K562 (cell line): Measurements from ENCODE around the gene KIF1A. TPM values are rescaled to one million over a fixed set of nuclear protein-coding genes. Genes with fewer than 3 reads are reported as not detected.

Experiments used
- ATAC-seq: fragments of 200-7000 bp; cut with Tn5 transposase; 3 replicates; pipeline ENCODE4 v1.9.1; 2020; ENCODE audit warnings: moderate library complexity
- BruUV-seq: library from RNA; stranded (reverse); fragments of 400-500 nt; replicated peaks from 2 replicates; lab custom pipeline; 2021; lab: Mats Ljungman, UMichigan
- CTCF ChIA-PET: fragments of 300-600 bp; formaldehyde crosslinking; extraction: SDS; loops from one replicate; lab custom pipeline; 2021; ENCODE audit warnings: low intra/inter-chr PET ratio; lab: Yijun Ruan, JAX
- POLR2A ChIA-PET: fragments of 300-600, 350-650 bp; sonication (Branson Sonifier 250); formaldehyde crosslinking; extraction: SDS; loops from one replicate; lab custom pipeline; 2021; ENCODE audit warnings: antibody characterized with exemption, inconsistent platforms; lab: Yijun Ruan, JAX
- DNase-seq, 4 experiments: peaks; one replicate each; pipeline versions ENCODE4 v3.0.0 to v3.0.0-alpha.2; 2011 to 2018; ENCODE audit warnings: low spot score in 3 of 4, mixed read lengths in 3 of 4; ENCODE audit errors: extremely low read depth in 1 of 4
- FAIRE-seq: peaks from 2 replicates; lab custom pipeline; 2011; peaks lifted over from hg19 to GRCh38; lab: Jason Lieb, UNC
- H2AFZ ChIP-seq: 2 replicates; pipeline ENCODE4 v1.6.0; 2011; ENCODE audit warnings: low read depth, low read length, control low read depth, inconsistent platforms
- H3K27ac ChIP-seq: fragments of 200-600 bp; 3 replicates; pipeline ENCODE4 v1.8.0; 2011; ENCODE audit warnings: low read depth, mild to moderate bottlenecking, control low read depth, inconsistent platforms, low read length, moderate library complexity, mixed read lengths; ENCODE audit errors: extremely low read depth
- H3K27me3 ChIP-seq, 2 experiments: fragments of 300-600 bp in 1 of 2; 2 replicates in 1 of 2; 3 replicates in 1 of 2; pipeline versions ENCODE4 v1.6.0 to v1.8.0; 2011; ENCODE audit warnings: inconsistent platforms in 2 of 2, low read length in 2 of 2, mild to moderate bottlenecking in 1 of 2, mixed read lengths in 1 of 2, moderate library complexity in 1 of 2; ENCODE audit not compliant: control insufficient read depth in 2 of 2, insufficient read depth in 2 of 2
- H3K36me3 ChIP-seq: fragments of 300-600 bp; 3 replicates; pipeline ENCODE4 v1.8.0; 2011; ENCODE audit warnings: mild to moderate bottlenecking, low read length, inconsistent platforms; ENCODE audit not compliant: control insufficient read depth, insufficient read depth
- H3K4me1 ChIP-seq, 2 experiments: fragments of 200-600 bp in 1 of 2; replicated peaks in 1 of 2; 2 replicates in 1 of 2; 3 replicates in 1 of 2; pipeline versions ENCODE4 v1.5.1 to v1.8.0; 2011; ENCODE audit warnings: inconsistent platforms in 2 of 2, low read length in 2 of 2, mild to moderate bottlenecking in 1 of 2, mixed read lengths in 1 of 2, moderate library complexity in 1 of 2; ENCODE audit not compliant: control insufficient read depth in 2 of 2, insufficient read depth in 2 of 2
- H3K4me2 ChIP-seq: 2 replicates; pipeline ENCODE4 v1.6.1; 2011; ENCODE audit warnings: low read length, control low read depth, inconsistent platforms, mixed read lengths; ENCODE audit not compliant: insufficient read depth
- H3K4me3 ChIP-seq: fragments of 200-600 bp; sonication (generic), shearing (Covaris generic); 2 replicates; pipeline ENCODE4 v1.5.1; 2016; ENCODE audit warnings: control low read depth, inconsistent platforms
- H3K79me2 ChIP-seq: fragments of 200-600 bp; 3 replicates; pipeline ENCODE4 v1.8.0; 2011; ENCODE audit warnings: low read length, inconsistent platforms; ENCODE audit not compliant: control insufficient read depth, insufficient read depth
- H3K9ac ChIP-seq, 2 experiments: 2 replicates each; pipeline versions ENCODE4 v1.6.0 to v1.6.1; 2011; ENCODE audit warnings: low read depth in 2 of 2, low read length in 2 of 2, control low read depth in 1 of 2, inconsistent platforms in 1 of 2, mild to moderate bottlenecking in 1 of 2, mixed read lengths in 1 of 2; ENCODE audit not compliant: insufficient read depth in 1 of 2
- H3K9me1 ChIP-seq: one replicate; pipeline ENCODE4 v1.6.0; 2011; ENCODE audit warnings: inconsistent platforms, mild to moderate bottlenecking, low read length, moderate library complexity; ENCODE audit not compliant: control insufficient read depth, insufficient read depth
- H3K9me3 ChIP-seq: replicated peaks from 2 replicates; pipeline ENCODE4 v1.5.1; 2011; ENCODE audit warnings: low read depth, low read length, inconsistent platforms; ENCODE audit not compliant: control insufficient read depth, insufficient read depth
- H4K20me1 ChIP-seq: replicated peaks from 2 replicates; pipeline ENCODE4 v1.6.1; 2011; ENCODE audit warnings: low read length, inconsistent platforms, mixed read lengths; ENCODE audit not compliant: control insufficient read depth, insufficient read depth
- ASH1L ChIP-seq: fragments of 450-650 bp; IDR thresholded peaks from 2 replicates; pipeline ENCODE4 v1.6.1; 2018; ENCODE audit warnings: borderline replicate concordance, mild to moderate bottlenecking, low read depth; ENCODE audit not compliant: partially characterized antibody
- CBX2 ChIP-seq: fragments of 200-600 bp; sonication (generic); IDR thresholded peaks from one replicate; pipeline ENCODE4 v1.6.1; 2012; ENCODE audit warnings: mild to moderate bottlenecking, low read length, inconsistent platforms; ENCODE audit not compliant: insufficient read depth, poor library complexity, severe bottlenecking
- CCAR2 ChIP-seq: fragments of 200-400 bp; formaldehyde crosslinking; IDR thresholded peaks from 2 replicates; pipeline ENCODE4 v1.6.1; 2017; ENCODE audit warnings: mild to moderate bottlenecking, low read depth, low read length
- CREM ChIP-seq: IDR thresholded peaks from 2 replicates; pipeline ENCODE4 v1.6.1; 2014; ENCODE audit warnings: antibody characterized with exemption, low read depth
- CXXC5 ChIP-seq: fragments of 250-450 bp; sonication (Bioruptor Pico); IDR thresholded peaks from 2 replicates; pipeline ENCODE4 v1.8.0; 2022; ENCODE audit warnings: inconsistent platforms, mild to moderate bottlenecking, moderate library complexity
- KDM5B ChIP-seq: fragments of 200-600 bp; sonication (generic); IDR thresholded peaks from 2 replicates; pipeline ENCODE4 v1.6.1; 2012; ENCODE audit warnings: low read depth, mild to moderate bottlenecking, moderate library complexity, low read length, control low read depth, inconsistent platforms; ENCODE audit not compliant: insufficient replicate concordance
- MTA2 ChIP-seq: fragments of 450-650 bp; IDR thresholded peaks from 2 replicates; pipeline ENCODE4 v1.6.1; 2016; ENCODE audit warnings: low read depth
- PHF21A ChIP-seq: fragments of 450-650 bp; IDR thresholded peaks from 2 replicates; pipeline ENCODE4 v1.6.1; 2017; ENCODE audit warnings: low read depth, borderline replicate concordance
- TARDBP ChIP-seq: fragments of 450-650 bp; IDR thresholded peaks from 2 replicates; pipeline ENCODE4 v1.6.1; 2016
- ZNF707 ChIP-seq: fragments of 250-450 bp; sonication (Bioruptor Pico); conservative IDR thresholded peaks from 2 replicates; pipeline ENCODE4 v1.8.0; 2022; ENCODE audit warnings: inconsistent platforms, mild to moderate bottlenecking, moderate library complexity
- ZZZ3 ChIP-seq: fragments of 450-650 bp; IDR thresholded peaks from 2 replicates; pipeline ENCODE4 v1.6.1; 2016; ENCODE audit warnings: antibody characterized with exemption, mild to moderate bottlenecking, moderate library complexity
- whole genome bisulfite sequencing: fragments of 100-300 bp; shearing (Covaris generic); methylation state at CpG from one replicate; pipeline ENCODE4 v1.1.6; 2016; ENCODE audit warnings: low coverage, mixed read lengths; ENCODE audit not compliant: insufficient coverage; ENCODE audit errors: missing lambda C conversion rate; 5-methylcytosine and 5-hydroxymethylcytosine counted together
- in situ Hi-C: fragments of 300-500 bp; cut with MboI; formaldehyde crosslinking; loops from 4 replicates; pipeline ENCODE4 v1.15.0; 2018; ENCODE audit warnings: inconsistent platforms, mixed read lengths
- intact Hi-C: fragments of 100-400 bp; cut with micrococcal nuclease; formaldehyde crosslinking; loops from 2 replicates; pipeline ENCODE4 v1.14.2; 2022
- polyA plus RNA-seq, 8 experiments: library from polyadenylated mRNA; depleted of rRNA in 4 of 8; stranded (reverse) in 5 of 8; unstranded in 3 of 8; fragments of >200 nt; fragmentation: Nextera tagmentation in 2 of 8; fragmentation: Illumina TruSeq in 1 of 8; extraction: Ambion mirVana in 2 of 8; extraction: Trizol in 1 of 8; gene quantifications; 2 replicates each; pipeline versions ENCODE4 v1.2.1 to v1.2.3, GENCODE V29; 2011 to 2014; ENCODE audit warnings: inconsistent platforms in 1 of 8, missing spikeins in 1 of 8
- total RNA-seq, 7 experiments: library from RNA; depleted of rRNA in 6 of 7; stranded (reverse); fragments of >200 nt in 6 of 7; fragmentation: Illumina TruSeq in 2 of 7; extraction: Trizol in 2 of 7; gene quantifications; 2 replicates each; pipeline versions ENCODE4 v1.2.1 to v1.2.3, GENCODE V29; 2011 to 2021; ENCODE audit warnings: low replicate concordance in 1 of 7
- TF ChIP-seq, protein P1 (sequence below): sonication (generic); formaldehyde crosslinking; IDR thresholded peaks from 2 replicates; pipeline ENCODE4 v1.9.0; 2022; ENCODE audit warnings: mild to moderate bottlenecking, missing genetic modification reagents
- TF ChIP-seq, protein P2 (sequence below): fragments of 250-450 bp; sonication (Bioruptor Pico); IDR thresholded peaks from 2 replicates; pipeline ENCODE4 v1.4.0; 2020
- TF ChIP-seq, protein P3 (sequence below): sonication (generic); formaldehyde crosslinking; IDR thresholded peaks from 2 replicates; pipeline ENCODE4 v1.8.1; 2023; ENCODE audit warnings: mild to moderate bottlenecking, missing genetic modification reagents

Gene KIF1A
- total and polyA plus RNA-seq, 9 of the 15 experiments (the other 6 are each of a cell fraction or from before 2014, with no cell fraction given), result 0.07 to 1.4 (median 0.45) TPM; not detected in 2

DNA sequence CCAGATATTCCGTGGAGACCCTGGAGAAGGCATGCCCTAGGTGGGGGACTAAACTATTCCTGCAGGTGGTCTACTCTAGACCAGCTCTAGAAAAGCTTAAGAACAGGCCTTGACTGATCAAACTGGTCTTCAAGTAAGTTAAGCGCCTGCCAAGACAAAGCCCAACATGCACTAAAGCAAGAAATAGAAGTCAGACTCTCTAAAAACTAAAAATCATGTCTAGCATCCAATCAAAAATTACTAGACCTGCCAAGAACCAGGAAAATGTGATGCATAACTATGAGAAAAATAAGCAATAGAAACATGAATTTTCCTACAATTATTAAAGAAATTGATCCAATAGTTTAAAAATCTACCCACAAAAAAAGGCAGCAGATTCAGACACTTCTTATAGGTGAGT, 13.6 kb downstream of the KIF1A start:
- Histone ChIP-seq H3K4me2 (no peak overlapping the region), H3K27me3 (peaks cover 0 to 8% of the 10 kb centered on the region in 2 experiments; a peak in 3 of 5 replicates), H3K9ac (no peak overlapping the region), H3K4me3 (no peak overlapping the region), H3K9me1 (no peaks in the 10 kb centered on the region), H2AFZ (no peak overlapping the region), H3K27ac (no peak overlapping the region), H3K4me1 (no peaks in the 10 kb centered on the region), H3K79me2 (no peaks in the 10 kb centered on the region), H3K9me3 (no peaks in the 10 kb centered on the region), H4K20me1 (no peaks in the 10 kb centered on the region), H3K36me3 (no peaks in the 10 kb centered on the region)
- ATAC-seq (no peak), DNase-seq (no peak), FAIRE-seq (no peak)
- in situ Hi-C loops, result no loop called here
- BruUV-seq, result no TSS peak
- WGBS, result 0% methylated on average over 2 of the region's 2 CpGs
- intact Hi-C loops, result no loop called here
- CTCF ChIA-PET, result no interaction called here
- no peak for TF ChIP-seq ZZZ3
- no peak for TF ChIP-seq PHF21A
- TF ChIP-seq ZNF707 (CRISPR knock-in tag), result no peak
- no peak for TF ChIP-seq TARDBP
- TF ChIP-seq, protein P1, sequence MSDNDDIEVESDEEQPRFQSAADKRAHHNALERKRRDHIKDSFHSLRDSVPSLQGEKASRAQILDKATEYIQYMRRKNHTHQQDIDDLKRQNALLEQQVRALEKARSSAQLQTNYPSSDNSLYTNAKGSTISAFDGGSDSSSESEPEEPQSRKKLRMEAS (CRISPR knock-in tag), result no peak
- no peak for TF ChIP-seq MTA2
- no peak for TF ChIP-seq ASH1L
- TF ChIP-seq CREM, result no peak
- TF ChIP-seq, protein P2, sequence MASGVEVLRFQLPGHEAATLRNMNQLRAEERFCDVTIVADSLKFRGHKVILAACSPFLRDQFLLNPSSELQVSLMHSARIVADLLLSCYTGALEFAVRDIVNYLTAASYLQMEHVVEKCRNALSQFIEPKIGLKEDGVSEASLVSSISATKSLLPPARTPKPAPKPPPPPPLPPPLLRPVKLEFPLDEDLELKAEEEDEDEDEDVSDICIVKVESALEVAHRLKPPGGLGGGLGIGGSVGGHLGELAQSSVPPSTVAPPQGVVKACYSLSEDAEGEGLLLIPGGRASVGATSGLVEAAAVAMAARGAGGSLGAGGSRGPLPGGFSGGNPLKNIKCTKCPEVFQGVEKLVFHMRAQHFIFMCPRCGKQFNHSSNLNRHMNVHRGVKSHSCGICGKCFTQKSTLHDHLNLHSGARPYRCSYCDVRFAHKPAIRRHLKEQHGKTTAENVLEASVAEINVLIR (CRISPR knock-in tag), result no peak
- no peak for TF ChIP-seq CCAR2
- no peak for TF ChIP-seq CBX2
- TF ChIP-seq KDM5B, result no peak
- no peak for TF ChIP-seq CXXC5 (CRISPR knock-in tag)
- TF ChIP-seq, protein P3, sequence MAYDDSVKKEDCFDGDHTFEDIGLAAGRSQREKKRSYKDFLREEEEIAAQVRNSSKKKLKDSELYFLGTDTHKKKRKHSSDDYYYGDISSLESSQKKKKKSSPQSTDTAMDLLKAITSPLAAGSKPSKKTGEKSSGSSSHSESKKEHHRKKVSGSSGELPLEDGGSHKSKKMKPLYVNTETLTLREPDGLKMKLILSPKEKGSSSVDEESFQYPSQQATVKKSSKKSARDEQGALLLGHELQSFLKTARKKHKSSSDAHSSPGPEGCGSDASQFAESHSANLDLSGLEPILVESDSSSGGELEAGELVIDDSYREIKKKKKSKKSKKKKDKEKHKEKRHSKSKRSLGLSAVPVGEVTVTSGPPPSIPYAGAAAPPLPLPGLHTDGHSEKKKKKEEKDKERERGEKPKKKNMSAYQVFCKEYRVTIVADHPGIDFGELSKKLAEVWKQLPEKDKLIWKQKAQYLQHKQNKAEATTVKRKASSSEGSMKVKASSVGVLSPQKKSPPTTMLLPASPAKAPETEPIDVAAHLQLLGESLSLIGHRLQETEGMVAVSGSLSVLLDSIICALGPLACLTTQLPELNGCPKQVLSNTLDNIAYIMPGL, result no peak
- POLR2A ChIA-PET, result interaction anchor here (0.7 to 1.0 kb wide), 2 partner anchors 8 to 11 kb away, joined by 3 read pairs; no protein-coding TSS in a partner anchor
